CD4-positive, alpha-beta T cell treated with Interferon alpha-2 for 1 hour (primary cell): ENCODE data around the gene MYO10.
"Not testable (repeated sequence)": the region's sequence is repeated elsewhere in the genome, so short reads cannot be mapped to it uniquely, and the experiment has no call there.

Experiments
- DNase-seq, 2 donors: peaks; one replicate each; pipeline ENCODE4 v3.0.0-alpha.2; 2020 to 2022

Gene MYO10

GRCh38 chr5:16855898-16856297, 80.2 kb downstream of the MYO10 start:
- DNase-seq: no peak

- DNase-seq: no peak
Measured at GRCh38 chr5:16855485-16855884, 80.6 kb downstream of the MYO10 start.

GRCh38 chr5:16854351-16854750, 81.7 kb downstream of the MYO10 start:
- DNase-seq: no peak

- no peak for DNase-seq
Measured at GRCh38 chr5:16853518-16853917, 82.6 kb downstream of the MYO10 start.

- DNase-seq: no peak
Measured at GRCh38 chr5:16852251-16853005, 83.7 kb downstream of the MYO10 start.

GRCh38 chr5:16849775-16850174, 86.3 kb downstream of the MYO10 start:
- no peak for DNase-seq

- no peak for DNase-seq
Measured at GRCh38 chr5:16849181-16849580, 86.9 kb downstream of the MYO10 start.

- no peak for DNase-seq
Measured at GRCh38 chr5:16844952-16845351, 91.1 kb downstream of the MYO10 start.

GRCh38 chr5:16842896-16843295, 93.2 kb downstream of the MYO10 start:
- DNase-seq: no peak

GRCh38 chr5:16841416-16841815, 94.7 kb downstream of the MYO10 start:
- DNase-seq: no peak

- no peak for DNase-seq
Measured at GRCh38 chr5:16837305-16837704, 98.8 kb downstream of the MYO10 start.

- DNase-seq: no peak
Measured at GRCh38 chr5:16834029-16834428, 102.1 kb downstream of the MYO10 start.

- not testable (repeated sequence) for DNase-seq
Measured at GRCh38 chr5:16831326-16831725, 104.8 kb downstream of the MYO10 start.

- DNase-seq: no peak
Measured at GRCh38 chr5:16827755-16828154, 108.3 kb downstream of the MYO10 start.

- no peak for DNase-seq
Measured at GRCh38 chr5:16826379-16827125, 109.5 kb downstream of the MYO10 start.

- DNase-seq: no peak
Measured at GRCh38 chr5:16819522-16820167, 116.4 kb downstream of the MYO10 start.

- DNase-seq: no peak
Measured at GRCh38 chr5:16815432-16815831, 120.7 kb downstream of the MYO10 start.

- DNase-seq: no peak
Measured at GRCh38 chr5:16812911-16813310, 123.2 kb downstream of the MYO10 start.

- no peak for DNase-seq
Measured at GRCh38 chr5:16812448-16812847, 123.6 kb downstream of the MYO10 start.

GRCh38 chr5:16810208-16810854, 125.8 kb downstream of the MYO10 start:
- DNase-seq: no peak

- DNase-seq: no peak
Measured at GRCh38 chr5:16809395-16810207, 126.5 kb downstream of the MYO10 start.

- no peak for DNase-seq
Measured at GRCh38 chr5:16809010-16809394, 127.1 kb downstream of the MYO10 start.

- DNase-seq: no peak
Measured at GRCh38 chr5:16808021-16808420, 128.1 kb downstream of the MYO10 start.
